Activated naive CD4-positive, alpha-beta T cell treated with anti-CD3 and anti-CD28 coated beads, Interleukin-2, amount 50 U/mL, for 72 hours (primary cell): Measurements from ENCODE around the gene AP1S2. TPM values are rescaled to one million over a fixed set of nuclear protein-coding genes. Genes with fewer than 3 reads are reported as not detected.
A peak's percentile ranks its signal among the peaks of the same experiment; 100 is the strongest.
"Not testable (repeated sequence)": the region's sequence is repeated elsewhere in the genome, so short reads cannot be mapped to it uniquely, and the experiment has no call there.

ENCODE experiments used
- ATAC-seq, 2 donors: fragments of 150-1000 bp; cut with Tn5 transposase; 2 replicates each; pipeline ENCODE4 v1.10.0; 2021; ENCODE audit warnings: mild to moderate bottlenecking in 2 of 2, moderate library complexity in 2 of 2
- DNase-seq, 2 donors: peaks; one replicate each; pipeline ENCODE4 v3.0.0; 2021 to 2022; ENCODE audit warnings: low spot score in 2 of 2
- H3K27ac Mint-ChIP-seq, 2 donors: one replicate each; pipeline ENCODE4 v1.8.0; 2022; ENCODE audit warnings: mild to moderate bottlenecking in 2 of 2, mixed read lengths in 2 of 2
- H3K36me3 Mint-ChIP-seq, 2 donors: one replicate each; pipeline ENCODE4 v1.8.0; 2022; ENCODE audit warnings: mixed read lengths in 2 of 2
- H3K9me3 Mint-ChIP-seq, 2 donors: one replicate each; pipeline ENCODE4 v1.8.0; 2022; ENCODE audit warnings: mixed read lengths in 2 of 2
- total RNA-seq, 2 donors: library from RNA; stranded (reverse); gene quantifications; one replicate each; pipeline ENCODE4 v1.2.3, GENCODE V29; 2022

AP1S2 gene
- total RNA-seq, 2 donors from 2014 or later = 21.6 to 23.8 TPM

DNA sequence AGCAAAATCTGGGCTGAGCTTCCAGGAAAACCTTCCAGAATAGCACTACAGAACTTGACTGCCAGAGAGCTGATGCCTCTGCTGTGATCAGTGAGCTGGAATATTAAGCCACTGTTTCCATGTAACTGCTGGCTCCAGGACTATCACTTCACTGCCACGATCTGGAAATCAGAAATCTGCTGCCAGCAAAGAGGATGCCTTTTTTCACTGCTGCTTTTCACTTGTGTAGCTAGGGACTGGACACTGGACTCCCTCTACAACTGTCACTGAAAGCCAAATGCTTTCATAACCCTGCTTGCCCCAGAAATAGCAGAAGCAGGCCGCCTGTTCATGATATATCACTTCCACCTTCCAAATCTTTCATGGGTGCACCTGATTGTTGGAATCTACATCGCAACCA lies 9.4 kb upstream of the AP1S2 start:
- H3K36me3 Mint-ChIP-seq = no peaks in the 10 kb centered on the region
- no peak overlapping the region for H3K27ac Mint-ChIP-seq
- ATAC-seq = no peak

DNA sequence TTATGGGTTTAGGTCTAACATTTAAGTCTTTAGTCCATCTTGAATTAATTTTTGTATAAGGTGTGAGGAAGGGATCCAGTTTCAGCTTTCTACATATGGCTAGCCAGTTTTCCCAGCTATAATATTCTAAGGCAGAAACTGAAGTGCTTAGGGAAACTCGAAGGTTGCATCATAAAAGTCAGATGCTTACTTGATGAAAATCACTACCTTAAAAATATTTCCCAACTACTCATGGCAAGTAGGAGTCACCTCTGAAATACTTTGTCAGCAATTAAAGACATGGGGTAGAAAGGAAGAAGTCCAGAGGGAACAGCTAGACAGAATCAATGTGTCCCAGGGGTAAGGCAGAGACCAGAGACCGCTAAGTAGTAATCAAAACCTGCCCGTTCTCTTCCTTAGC lies 6.3 kb upstream of the AP1S2 start:
- H3K9me3 Mint-ChIP-seq = no peaks in the 10 kb centered on the region
- no peak for DNase-seq
- no peaks in the 10 kb centered on the region for H3K36me3 Mint-ChIP-seq
- ATAC-seq = no peak
- H3K27ac Mint-ChIP-seq = no peak overlapping the region

More for the DNA sequence above, 9.4 kb upstream of the AP1S2 start:
- DNase-seq = no peak
- no peaks in the 10 kb centered on the region for H3K9me3 Mint-ChIP-seq

DNA sequence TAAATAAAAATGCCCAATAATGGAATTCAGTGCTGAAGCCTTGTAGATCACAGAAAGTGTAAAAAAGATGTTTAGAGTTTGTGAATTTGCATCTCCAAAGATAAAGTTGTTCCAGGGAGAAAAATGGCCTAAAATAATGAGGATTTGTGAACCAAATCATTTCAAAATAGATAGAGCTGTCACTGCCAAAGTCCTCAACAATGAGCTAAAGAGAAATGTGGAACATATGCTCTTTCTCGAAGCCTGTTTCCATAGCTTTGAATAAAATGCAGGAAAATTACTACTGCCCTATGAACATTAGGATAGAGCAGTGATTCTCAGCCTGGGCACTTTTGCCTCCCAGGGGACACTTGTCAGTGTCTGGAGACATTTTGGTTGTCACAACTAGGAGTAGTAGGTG lies 3.4 kb upstream of the AP1S2 start:
- no peak overlapping the region for H3K27ac Mint-ChIP-seq
- ATAC-seq (no peak), DNase-seq (no peak)
- H3K36me3 Mint-ChIP-seq = no peaks in the 10 kb centered on the region
- H3K9me3 Mint-ChIP-seq = no peaks in the 10 kb centered on the region

DNA sequence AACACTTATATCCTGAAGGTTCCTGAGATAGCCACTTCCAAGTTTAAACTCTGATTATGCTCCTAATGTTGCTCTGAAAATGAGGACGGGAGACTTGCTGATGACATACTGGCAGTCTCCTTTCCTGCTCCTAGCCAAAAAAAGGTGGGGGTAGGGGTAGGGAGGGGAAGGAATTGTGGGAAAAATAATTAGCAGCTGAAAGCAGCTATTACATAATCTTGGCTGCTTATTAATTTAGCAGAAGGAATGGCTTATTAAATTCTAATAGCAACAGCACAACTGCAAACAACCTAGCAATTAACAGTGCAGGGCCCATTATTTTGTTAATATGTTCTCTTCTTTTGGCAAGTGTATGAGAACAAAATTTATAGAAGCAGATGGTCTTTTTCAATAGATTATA lies 2.0 kb upstream of the AP1S2 start:
- no peak for ATAC-seq
- Mint-ChIP-seq H3K27ac (no peak overlapping the region), H3K9me3 (no peaks in the 10 kb centered on the region), H3K36me3 (no peaks in the 10 kb centered on the region)
- DNase-seq = no peak

DNA sequence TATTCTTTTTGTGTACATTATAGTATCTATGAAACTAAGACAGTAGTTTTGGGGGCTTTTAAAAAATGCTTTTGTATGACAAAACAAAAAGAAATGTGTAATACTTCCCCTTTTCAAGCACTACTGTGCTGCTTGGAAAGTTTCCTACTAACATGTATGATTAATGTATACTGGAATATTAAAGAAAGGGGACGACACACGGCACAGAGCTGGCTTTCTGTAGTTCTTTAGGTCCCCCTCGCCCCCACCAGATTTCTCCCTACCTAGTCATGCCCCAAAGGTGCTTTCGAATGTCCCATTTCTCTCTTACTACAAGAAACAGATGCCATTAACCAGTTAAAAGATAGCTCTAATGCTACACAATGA lies 1.6 kb upstream of the AP1S2 start:
- Mint-ChIP-seq H3K9me3 (no peaks in the 10 kb centered on the region), H3K27ac (no peak overlapping the region), H3K36me3 (no peaks in the 10 kb centered on the region)
- DNase-seq (no peak), ATAC-seq (no peak)

DNA sequence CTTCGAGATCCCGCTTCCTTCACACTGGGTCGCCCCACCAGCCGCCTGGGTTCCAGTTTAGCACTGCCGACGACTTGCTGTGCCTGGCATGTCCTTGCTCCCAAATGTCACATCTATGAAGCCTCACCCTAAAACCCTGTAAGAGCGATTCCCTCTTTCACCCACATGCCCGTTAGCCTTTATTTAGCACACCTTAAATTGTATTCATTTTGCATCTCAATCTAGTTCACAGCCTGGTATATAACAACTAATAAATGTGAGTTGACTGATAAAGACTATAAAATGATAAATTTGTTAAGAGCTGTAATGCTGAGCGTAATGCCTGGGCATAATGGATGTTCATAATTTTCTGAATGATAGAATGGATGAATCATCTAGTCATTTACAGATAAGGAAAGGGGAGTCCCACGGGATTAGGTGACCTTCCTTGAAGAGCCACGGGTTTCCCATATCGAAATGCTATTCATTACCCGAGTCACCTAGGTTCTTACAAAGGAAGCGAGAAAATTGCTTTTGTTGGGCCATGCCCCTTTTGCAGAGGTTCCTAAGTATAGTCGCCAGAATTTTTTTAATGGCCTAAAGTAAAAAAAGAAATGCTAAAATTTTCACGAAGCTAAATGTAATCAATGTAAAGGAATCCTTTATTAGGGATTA lies 1.1 kb upstream of the AP1S2 start:
- H3K27ac Mint-ChIP-seq = peak overlapping the region; percentile 95 to 99
- H3K36me3 Mint-ChIP-seq = peaks cover 0 to 4% of the 10 kb centered on the region in 2 donors
- no peaks in the 10 kb centered on the region for H3K9me3 Mint-ChIP-seq
- DNase-seq (no peak), ATAC-seq (no peak)

DNA sequence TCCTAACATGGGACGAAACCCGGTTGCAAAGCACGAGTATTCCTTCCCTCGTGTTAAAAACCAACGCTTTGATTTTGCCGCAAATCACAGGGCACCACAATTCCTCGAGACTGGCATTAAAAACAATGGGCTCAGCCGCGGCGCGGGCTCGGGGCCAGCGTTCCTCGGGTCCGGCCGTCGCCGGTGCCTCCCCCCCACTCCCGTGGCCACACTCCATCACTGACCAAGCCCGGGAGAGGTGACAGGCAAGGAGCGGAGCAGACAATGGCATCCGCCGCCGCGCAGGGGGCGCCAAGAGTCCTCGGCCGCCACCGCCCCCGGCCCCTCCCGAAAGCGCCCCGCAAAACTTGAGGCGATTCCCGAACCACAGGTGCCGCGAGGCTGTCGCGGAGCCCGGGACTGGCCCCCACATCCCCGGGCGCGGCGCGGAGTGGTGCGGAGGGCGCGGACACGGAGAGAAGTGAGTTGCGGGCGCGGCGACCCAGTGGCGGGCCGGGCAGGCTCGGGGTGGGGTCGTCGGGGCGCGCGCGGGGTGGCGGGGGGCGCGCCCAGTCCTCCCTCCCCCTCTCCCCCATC lies 445 bp downstream of the AP1S2 start:
- peaks cover 0 to 11% of the 10 kb centered on the region in 2 donors for H3K36me3 Mint-ChIP-seq
- H3K27ac Mint-ChIP-seq = peak overlapping the region in 1 of 2 donors; percentile 99
- ATAC-seq = peak; percentile 9 to 40
- no peaks in the 10 kb centered on the region for H3K9me3 Mint-ChIP-seq
- peak; percentile 23 to 61 for DNase-seq

DNA sequence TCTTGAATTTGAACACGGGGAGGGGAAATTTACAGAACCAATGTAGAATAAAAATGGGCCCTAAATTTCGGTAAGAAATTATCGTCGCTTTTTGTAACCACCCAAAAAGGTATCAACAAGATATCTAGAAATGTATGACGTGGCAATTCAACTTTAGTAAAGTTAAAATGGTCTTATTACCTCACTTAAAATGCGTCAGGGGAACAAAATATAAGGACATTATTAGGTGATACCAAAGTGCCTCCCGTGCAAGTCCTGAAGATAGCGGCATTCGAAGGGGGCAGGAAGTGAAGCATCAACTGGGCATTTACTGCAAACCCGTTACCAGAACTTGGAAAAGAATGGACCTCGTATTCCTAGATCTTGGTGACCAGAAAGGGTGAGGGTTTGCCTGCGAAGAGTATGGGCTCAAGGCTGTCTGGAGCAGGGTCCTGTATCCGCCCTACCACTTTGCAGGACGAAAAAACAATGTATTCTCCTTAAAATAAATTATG lies 980 bp downstream of the AP1S2 start:
- peaks cover 0 to 11% of the 10 kb centered on the region in 2 donors for H3K36me3 Mint-ChIP-seq
- DNase-seq (no peak), ATAC-seq (no peak)
- H3K27ac Mint-ChIP-seq = peak overlapping the region in 1 of 2 donors; percentile 99
- no peaks in the 10 kb centered on the region for H3K9me3 Mint-ChIP-seq

DNA sequence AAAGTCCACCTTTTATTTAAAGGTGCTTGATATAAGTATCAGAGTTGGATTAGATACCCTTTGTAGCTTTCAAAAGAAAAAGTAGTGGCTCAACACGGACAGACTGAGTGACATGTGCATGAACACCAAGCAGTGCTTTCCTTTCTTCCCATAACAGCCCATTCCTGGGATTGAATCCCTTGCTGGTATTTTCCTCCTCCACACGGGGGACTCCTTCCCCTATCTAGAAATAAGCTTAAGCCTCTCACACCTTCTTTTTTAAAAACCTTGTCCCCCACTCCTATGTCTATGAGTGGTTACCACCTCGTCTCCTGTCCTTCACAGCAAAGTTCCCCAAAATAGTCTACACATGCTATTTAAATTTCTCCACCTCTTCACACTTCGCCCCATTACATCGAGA lies 5.1 kb downstream of the AP1S2 start:
- H3K9me3 Mint-ChIP-seq = no peaks in the 10 kb centered on the region
- H3K36me3 Mint-ChIP-seq = peaks cover 0 to 11% of the 10 kb centered on the region in 2 donors
- ATAC-seq = no peak
- DNase-seq = no peak
- H3K27ac Mint-ChIP-seq = no peak overlapping the region

DNA sequence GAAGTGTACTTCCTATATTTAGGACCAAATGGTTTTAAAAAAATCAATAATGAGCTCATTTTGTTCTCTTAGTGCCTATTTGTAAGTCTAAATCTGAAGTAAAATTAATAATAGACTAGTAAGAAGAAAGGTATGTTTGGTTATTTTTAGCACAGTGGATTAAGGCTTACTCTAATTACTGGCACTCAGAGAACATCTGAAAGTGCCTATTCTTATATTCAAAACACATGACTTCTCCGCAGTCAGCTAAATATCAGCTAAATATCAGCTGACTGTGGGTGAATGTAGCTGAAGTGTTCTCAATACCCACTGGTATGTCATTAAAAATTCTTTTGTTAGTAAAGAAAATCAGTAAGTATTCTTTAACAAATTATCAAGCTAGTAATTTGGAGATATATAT lies 6.0 kb downstream of the AP1S2 start:
- DNase-seq (no peak), ATAC-seq (no peak)
- H3K36me3 Mint-ChIP-seq = peaks cover 0 to 11% of the 10 kb centered on the region in 2 donors
- H3K9me3 Mint-ChIP-seq = no peaks in the 10 kb centered on the region
- H3K27ac Mint-ChIP-seq = no peak overlapping the region

DNA sequence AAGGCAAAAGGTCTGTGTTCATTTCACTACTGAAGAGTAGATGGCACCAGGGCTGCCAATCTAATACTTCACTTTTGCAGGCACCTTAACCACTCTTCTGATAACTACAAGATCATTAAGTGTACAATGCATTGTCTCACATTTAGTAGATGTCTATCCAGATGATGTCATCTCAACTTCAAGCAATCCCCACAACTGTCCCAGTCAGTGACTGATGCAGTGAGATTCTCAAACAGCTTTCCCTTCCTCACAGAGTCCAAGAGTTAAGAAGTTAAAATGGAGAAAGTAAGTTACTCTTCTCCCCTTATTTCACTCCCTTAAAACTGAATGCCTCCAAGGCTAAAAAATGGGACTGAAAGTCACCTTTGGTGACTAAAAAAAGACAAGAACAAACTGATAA lies 10.7 kb downstream of the AP1S2 start:
- Mint-ChIP-seq H3K9me3 (no peaks in the 10 kb centered on the region), H3K27ac (no peak overlapping the region), H3K36me3 (no peaks in the 10 kb centered on the region)
- no peak for ATAC-seq
- no peak for DNase-seq

DNA sequence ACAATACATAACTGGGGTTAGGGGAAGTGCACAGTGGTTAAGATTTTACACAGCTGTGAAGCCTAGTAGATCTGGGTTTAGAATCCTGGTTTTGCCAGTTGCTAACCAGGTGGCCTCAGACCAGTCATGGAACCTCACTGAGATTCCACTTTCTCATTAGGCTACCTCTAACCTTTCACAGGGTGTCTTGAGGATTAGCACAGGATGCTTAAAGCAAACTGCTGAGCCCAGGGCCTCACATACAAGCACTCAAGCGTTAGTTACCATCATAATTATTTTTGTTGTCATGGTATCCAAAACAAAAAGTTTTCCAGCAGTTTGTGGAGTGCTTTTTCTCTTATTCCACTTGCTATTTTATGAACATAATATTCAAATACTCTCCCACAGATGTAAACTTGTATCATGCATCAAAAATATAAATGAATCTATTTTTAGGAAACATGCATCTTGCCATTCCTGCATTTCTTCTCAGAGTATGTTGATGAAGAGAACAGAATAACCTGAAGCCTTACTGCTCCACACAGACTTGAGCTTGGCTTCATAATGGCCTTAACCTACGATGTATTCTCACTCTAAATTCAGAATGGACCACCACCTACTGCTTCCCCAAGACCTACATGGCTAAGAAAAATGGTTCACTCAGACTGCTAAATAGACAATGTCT lies 12.6 kb downstream of the AP1S2 start:
- H3K36me3 Mint-ChIP-seq = no peaks in the 10 kb centered on the region

DNA sequence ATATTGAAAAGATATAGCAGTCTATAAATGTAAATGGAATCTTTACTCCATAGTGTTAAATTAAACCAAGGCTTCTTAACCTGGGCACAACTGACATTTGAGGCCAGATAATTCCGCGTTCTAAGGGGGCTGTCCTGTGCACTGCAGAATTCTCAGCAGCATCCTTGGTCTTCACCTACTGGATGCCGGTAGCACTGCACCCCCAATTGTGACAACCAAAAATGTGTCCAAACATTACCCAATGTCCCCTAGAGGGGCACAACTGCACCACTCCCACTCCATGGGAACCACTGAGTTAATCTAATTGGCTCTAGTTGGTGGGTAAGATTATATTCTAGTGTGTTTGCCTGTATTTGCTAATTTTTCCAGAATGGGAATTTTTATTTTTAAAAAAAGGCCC lies 16.6 kb downstream of the AP1S2 start:
- no peaks in the 10 kb centered on the region for H3K9me3 Mint-ChIP-seq
- DNase-seq (no peak), ATAC-seq (no peak)
- no peak overlapping the region for H3K27ac Mint-ChIP-seq
- H3K36me3 Mint-ChIP-seq = no peaks in the 10 kb centered on the region

More for the DNA sequence above, 12.6 kb downstream of the AP1S2 start:
- Mint-ChIP-seq H3K27ac (no peak overlapping the region), H3K9me3 (no peaks in the 10 kb centered on the region)
- DNase-seq = no peak
- no peak for ATAC-seq

DNA sequence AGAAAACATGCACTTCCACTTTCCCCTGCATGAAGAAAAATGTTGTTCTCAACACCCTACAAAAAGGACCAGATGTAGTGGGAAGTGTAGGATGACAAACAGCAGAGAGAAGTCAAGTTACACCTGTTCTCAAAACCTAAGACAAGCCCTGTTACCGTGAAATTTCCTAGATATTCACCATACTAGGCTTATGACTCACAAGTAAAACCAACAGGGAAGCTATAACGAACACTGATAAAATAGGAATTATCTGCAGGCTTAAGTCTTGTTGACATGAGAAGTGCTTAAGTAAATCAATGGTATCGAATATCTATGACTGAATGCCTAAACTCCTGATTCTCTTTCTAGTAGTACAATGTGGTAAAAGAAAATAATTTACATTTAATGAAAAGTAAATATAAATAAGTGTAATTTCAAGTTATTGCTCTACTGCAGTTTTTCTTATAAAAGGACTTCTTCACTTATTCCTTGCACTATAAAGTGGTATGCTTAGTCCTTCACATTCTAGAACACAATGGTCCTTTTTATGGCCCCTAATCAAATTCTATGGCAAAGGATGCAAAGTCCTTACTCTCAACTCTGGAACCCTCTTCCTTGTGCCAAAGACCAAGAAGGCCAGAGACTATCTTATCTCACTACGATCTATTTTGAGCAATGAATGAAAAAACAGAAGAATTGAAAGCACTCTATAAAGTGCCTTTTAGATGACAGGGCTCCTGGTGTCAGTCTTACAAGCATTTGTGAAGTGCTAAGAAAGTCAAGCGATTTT lies 19.6 kb downstream of the AP1S2 start:
- ATAC-seq (no peak), DNase-seq (no peak)
- H3K27ac Mint-ChIP-seq = no peak overlapping the region
- no peaks in the 10 kb centered on the region for H3K36me3 Mint-ChIP-seq
- no peaks in the 10 kb centered on the region for H3K9me3 Mint-ChIP-seq

DNA sequence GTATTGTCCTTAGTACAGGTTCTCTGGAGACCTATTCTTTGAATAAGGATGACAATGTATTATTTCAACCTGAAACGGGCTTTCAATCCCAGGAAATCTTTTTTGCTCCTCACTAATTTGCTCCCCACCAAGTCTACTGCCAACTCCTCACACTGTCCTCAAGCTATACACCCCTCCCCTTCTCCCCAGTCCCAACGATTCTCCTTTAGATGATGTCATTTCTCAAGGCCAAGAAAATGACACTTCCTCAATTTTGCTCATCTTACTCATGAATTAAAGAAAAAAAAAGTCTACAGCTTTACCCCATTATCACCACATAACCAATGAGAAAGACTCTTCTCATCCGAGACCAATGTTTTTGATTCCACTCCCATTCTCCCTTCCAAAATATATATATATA lies 20.6 kb downstream of the AP1S2 start:
- H3K9me3 Mint-ChIP-seq = no peaks in the 10 kb centered on the region
- DNase-seq = no peak
- H3K36me3 Mint-ChIP-seq = no peaks in the 10 kb centered on the region
- no peak for ATAC-seq
- H3K27ac Mint-ChIP-seq = no peak overlapping the region

DNA sequence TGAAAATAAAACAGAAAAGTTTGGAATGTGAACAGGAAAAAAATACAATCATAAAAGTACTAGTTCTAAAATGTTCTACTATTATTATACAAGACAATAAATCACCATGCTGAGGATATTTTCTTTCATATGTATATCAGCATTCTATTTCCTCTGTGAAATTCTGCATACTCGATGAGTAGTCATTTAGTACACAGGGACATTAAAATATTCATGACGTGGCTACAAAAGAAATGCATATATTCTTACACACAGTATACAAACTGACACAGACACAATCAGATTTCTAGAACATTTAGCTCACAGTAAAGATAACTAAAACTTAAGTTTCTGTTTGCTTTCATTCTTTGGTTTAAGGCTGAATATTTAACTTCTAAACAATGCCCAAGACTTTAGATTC lies 23.3 kb downstream of the AP1S2 start:
- not testable (repeated sequence) for DNase-seq, H3K9me3 Mint-ChIP-seq, H3K36me3 Mint-ChIP-seq, H3K27ac Mint-ChIP-seq, ATAC-seq

DNA sequence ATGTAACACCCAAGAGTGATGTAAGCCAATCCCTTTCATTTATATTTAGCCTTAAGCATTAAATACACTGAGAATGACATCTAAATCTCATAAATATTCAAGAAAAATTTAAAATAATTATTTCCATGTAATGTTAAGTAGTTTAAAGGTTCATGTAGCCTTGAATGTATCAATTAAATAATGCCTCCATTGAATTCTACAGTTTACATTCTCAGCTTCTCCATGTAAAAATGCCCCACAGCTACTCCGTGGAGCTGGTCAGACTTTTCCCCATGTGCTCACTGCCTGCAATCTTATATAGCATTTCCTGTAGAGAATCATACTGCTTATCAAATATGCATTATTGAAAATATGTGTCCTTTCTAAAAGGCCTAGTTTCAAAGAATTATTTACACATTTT lies 25.4 kb downstream of the AP1S2 start:
- ATAC-seq = no peak

More for the DNA sequence above, 25.4 kb downstream of the AP1S2 start:
- Mint-ChIP-seq H3K9me3 (no peaks in the 10 kb centered on the region), H3K27ac (no peak overlapping the region), H3K36me3 (no peaks in the 10 kb centered on the region)
- DNase-seq = no peak
